Naive thymus-derived CD4-positive, alpha-beta T cell (primary cell): Measurements from ENCODE around the gene TRIO. TPM values are rescaled to one million over a fixed set of nuclear protein-coding genes. Genes with fewer than 3 reads are reported as not detected.

Source experiments
- ATAC-seq: fragments of 150-1000 bp; cut with Tn5 transposase; 2 replicates; pipeline ENCODE4 v1.10.0; 2021; ENCODE audit warnings: mild to moderate bottlenecking, moderate library complexity
- CTCF ChIA-PET: fragments of 350-600 bp; sonication (Branson Sonifier 250); formaldehyde crosslinking; loops from one replicate; lab custom pipeline; 2021; ENCODE audit warnings: antibody characterized with exemption; lab: Charles Lee
- POLR2A ChIA-PET: fragments of 350-600 bp; sonication (Branson Sonifier 250); formaldehyde crosslinking; loops from one replicate; lab custom pipeline; 2021; ENCODE audit warnings: antibody characterized with exemption, inconsistent platforms; lab: Charles Lee
- DNase-seq, 9 donors: peaks; one replicate each; pipeline versions ENCODE4 v3.0.0 to v3.0.0-alpha.2; 2020 to 2022; ENCODE audit warnings: mixed read lengths in 1 of 9
- H3K27ac ChIP-seq: one replicate; pipeline ENCODE4 v1.7.0; 2013; ENCODE audit warnings: mild to moderate bottlenecking, low read depth, low read length, moderate library complexity
- H3K27me3 ChIP-seq, 2 donors: one replicate each; pipeline ENCODE4 v1.7.0; 2013; ENCODE audit warnings: low read length in 2 of 2, mild to moderate bottlenecking in 2 of 2, moderate library complexity in 2 of 2; ENCODE audit not compliant: control insufficient read depth in 2 of 2, insufficient read depth in 2 of 2
- H3K36me3 ChIP-seq, 3 experiments: 1 replicate in 2 of 3; 2 replicates in 1 of 3; pipeline ENCODE4 v1.7.0; 2013; ENCODE audit warnings: low read length in 3 of 3, mild to moderate bottlenecking in 3 of 3, moderate library complexity in 1 of 3; ENCODE audit not compliant: insufficient read depth in 3 of 3, control insufficient read depth in 2 of 3
- H3K4me1 ChIP-seq, 2 donors: one replicate each; pipeline ENCODE4 v1.7.0; 2013; ENCODE audit warnings: low read length in 2 of 2, mild to moderate bottlenecking in 2 of 2, moderate library complexity in 1 of 2; ENCODE audit not compliant: control insufficient read depth in 2 of 2, insufficient read depth in 2 of 2
- H3K4me3 ChIP-seq: 2 replicates; pipeline ENCODE4 v1.7.0; 2013; ENCODE audit warnings: mild to moderate bottlenecking, low read length
- H3K9me3 ChIP-seq, 3 experiments: 1 replicate in 2 of 3; 2 replicates in 1 of 3; pipeline ENCODE4 v1.7.0; 2013; ENCODE audit warnings: low read length in 3 of 3; ENCODE audit not compliant: control insufficient read depth in 2 of 3
- H3K27ac Mint-ChIP-seq, 9 donors: one replicate each; pipeline ENCODE4 v1.8.0; 2020 to 2022; ENCODE audit warnings: mixed read lengths in 9 of 9, mild to moderate bottlenecking in 8 of 9, moderate library complexity in 5 of 9, inconsistent platforms in 2 of 9
- H3K27me3 Mint-ChIP-seq, 5 donors: one replicate each; pipeline ENCODE4 v1.8.0; 2021 to 2022; ENCODE audit warnings: mixed read lengths in 5 of 5, mild to moderate bottlenecking in 1 of 5
- H3K36me3 Mint-ChIP-seq, 5 donors: one replicate each; pipeline ENCODE4 v1.8.0; 2020 to 2022; ENCODE audit warnings: mixed read lengths in 5 of 5, mild to moderate bottlenecking in 3 of 5, inconsistent platforms in 1 of 5
- H3K4me1 Mint-ChIP-seq, 7 donors: one replicate each; pipeline ENCODE4 v1.8.0; 2020 to 2022; ENCODE audit warnings: mixed read lengths in 7 of 7, mild to moderate bottlenecking in 3 of 7, inconsistent platforms in 1 of 7
- H3K4me3 Mint-ChIP-seq, 10 donors: one replicate each; pipeline ENCODE4 v1.8.0; 2020 to 2022; ENCODE audit warnings: mild to moderate bottlenecking in 10 of 10, mixed read lengths in 10 of 10, moderate library complexity in 6 of 10, inconsistent platforms in 2 of 10
- H3K9me3 Mint-ChIP-seq, 11 donors: one replicate each; pipeline ENCODE4 v1.8.0; 2020 to 2022; ENCODE audit warnings: mixed read lengths in 11 of 11, mild to moderate bottlenecking in 4 of 11, inconsistent platforms in 1 of 11, moderate library complexity in 1 of 11
- intact Hi-C, 2 donors: fragments of 100-400 bp; cut with micrococcal nuclease; formaldehyde crosslinking; loops; one replicate each; pipeline ENCODE4 v1.15.1; 2023
- polyA plus RNA-seq, 2 donors: library from polyadenylated mRNA; unstranded; fragments of 300-500 nt; fragmentation: Illumina TruSeq; gene quantifications; one replicate each; pipeline ENCODE4 v1.2.3, GENCODE V29; 2021
- total RNA-seq, 6 experiments: library from RNA in 5 of 6; stranded (reverse) in 5 of 6; gene quantifications; 1 replicate in 5 of 6; 2 replicates in 1 of 6; pipeline ENCODE4 v1.2.3 and lab custom pipeline; 2021 to 2026

The TRIO gene
- total and polyA plus RNA-seq, 7 experiments from 2014 or later: 0.16 to 45.9 (median 5.7) TPM

GRCh38 chr5:14121552-14121951 lies 21.6 kb upstream of the TRIO start:
- intact Hi-C loops: no loop called here
- no peaks in the 10 kb centered on the region for H3K9me3 ChIP-seq
- Mint-ChIP-seq H3K4me1 (no peaks in the 10 kb centered on the region), H3K9me3 (peaks cover 0 to 2% (median 0%) of the 10 kb centered on the region in 11 donors), H3K27ac (no peak overlapping the region), H3K4me3 (no peak overlapping the region), H3K36me3 (no peaks in the 10 kb centered on the region), H3K27me3 (peaks cover 0 to 15% (median 4%) of the 10 kb centered on the region in 5 donors)
- no peaks in the 10 kb centered on the region for H3K4me1 ChIP-seq
- DNase-seq (no peak), ATAC-seq (no peak)
- H3K36me3 ChIP-seq: no peaks in the 10 kb centered on the region
- H3K27me3 ChIP-seq: no peaks in the 10 kb centered on the region
- POLR2A ChIA-PET: no interaction called here
- CTCF ChIA-PET: no interaction called here
- H3K4me3 ChIP-seq: no peak overlapping the region
- H3K27ac ChIP-seq: no peak overlapping the region

DNA sequence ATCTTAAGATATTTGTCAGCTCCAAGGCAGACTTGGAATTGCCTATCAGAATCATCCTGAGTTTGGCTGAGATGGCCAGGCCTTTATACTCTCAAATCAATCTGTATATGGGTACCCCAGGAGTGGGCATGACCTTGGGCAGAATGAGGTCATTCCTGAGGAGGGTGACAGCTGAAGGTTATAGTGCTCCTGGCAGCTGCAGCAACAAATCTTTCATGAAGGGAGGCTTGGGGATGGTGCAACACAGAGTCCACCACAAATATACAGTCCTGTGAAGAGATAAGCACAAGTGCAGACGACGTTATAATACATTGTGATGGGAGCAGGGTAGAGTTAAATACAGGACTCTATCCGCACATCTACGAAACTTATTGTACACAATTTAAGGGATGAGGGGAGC lies 21.1 kb upstream of the TRIO start:
- no peak for ATAC-seq
- Mint-ChIP-seq H3K27me3 (peaks cover 0 to 15% (median 4%) of the 10 kb centered on the region in 5 donors), H3K27ac (no peak overlapping the region), H3K4me3 (no peak overlapping the region), H3K36me3 (no peaks in the 10 kb centered on the region), H3K4me1 (no peaks in the 10 kb centered on the region), H3K9me3 (peaks cover 0 to 2% (median 0%) of the 10 kb centered on the region in 11 donors)
- POLR2A ChIA-PET: no interaction called here
- Histone ChIP-seq H3K9me3 (no peaks in the 10 kb centered on the region), H3K36me3 (no peaks in the 10 kb centered on the region), H3K27ac (no peak overlapping the region), H3K4me1 (no peaks in the 10 kb centered on the region), H3K4me3 (no peak overlapping the region), H3K27me3 (no peaks in the 10 kb centered on the region)
- CTCF ChIA-PET: no interaction called here
- intact Hi-C loops: no loop called here
- DNase-seq: no peak

DNA sequence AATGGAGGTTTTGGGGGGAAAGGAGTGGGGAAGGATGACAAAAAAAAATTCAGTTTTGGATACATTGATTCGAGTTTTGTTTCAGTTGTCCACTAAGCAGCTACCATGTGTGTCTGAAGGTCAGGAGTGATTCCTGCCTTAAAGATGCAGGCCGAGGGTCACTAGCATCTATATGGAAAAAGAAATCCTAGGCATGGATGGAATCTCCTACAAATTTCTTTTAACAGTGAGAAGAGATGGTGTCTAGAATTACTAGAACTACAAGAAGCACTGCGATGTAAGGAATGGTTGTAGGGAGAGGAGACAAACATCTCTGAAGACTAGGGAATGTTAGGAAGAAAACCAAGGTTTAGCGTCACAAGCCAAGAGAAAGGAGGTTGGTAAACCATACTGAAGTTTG lies 19.6 kb upstream of the TRIO start:
- no peak overlapping the region for H3K27ac ChIP-seq
- Mint-ChIP-seq H3K4me1 (no peaks in the 10 kb centered on the region), H3K36me3 (no peaks in the 10 kb centered on the region), H3K4me3 (no peak overlapping the region), H3K9me3 (peaks cover 0 to 2% (median 0%) of the 10 kb centered on the region in 11 donors), H3K27ac (no peak overlapping the region), H3K27me3 (peaks cover 0 to 9% (median 4%) of the 10 kb centered on the region in 5 donors)
- H3K4me3 ChIP-seq: no peak overlapping the region
- CTCF ChIA-PET: no interaction called here
- ATAC-seq: no peak
- no peaks in the 10 kb centered on the region for H3K36me3 ChIP-seq
- no peaks in the 10 kb centered on the region for H3K4me1 ChIP-seq
- intact Hi-C loops: no loop called here
- POLR2A ChIA-PET: no interaction called here
- DNase-seq: no peak
- no peaks in the 10 kb centered on the region for H3K27me3 ChIP-seq
- H3K9me3 ChIP-seq: no peaks in the 10 kb centered on the region

DNA sequence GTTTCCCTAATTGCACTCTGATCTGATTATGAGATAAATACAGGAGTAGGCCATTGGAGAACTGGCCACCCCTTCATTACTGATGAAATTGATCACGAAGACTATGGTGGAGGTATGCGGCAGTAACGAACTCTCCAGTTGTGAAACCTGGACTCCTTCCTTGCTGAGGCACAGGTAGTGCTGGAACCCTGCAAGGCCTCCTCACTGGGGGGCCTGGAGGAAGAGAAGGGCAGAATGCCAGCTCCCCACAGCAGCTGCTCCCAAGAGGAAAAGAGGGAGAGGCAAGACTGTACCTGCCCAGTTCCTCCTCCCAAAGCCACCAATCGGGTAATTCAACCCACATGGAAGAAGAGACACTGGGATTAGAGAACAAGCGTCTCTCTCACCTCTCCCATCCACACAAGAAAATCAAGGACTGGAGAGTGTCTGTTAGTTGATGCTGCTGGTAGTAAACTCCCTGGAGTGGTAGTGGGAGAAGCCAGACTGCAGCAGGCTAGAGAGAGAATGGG lies 19.1 kb upstream of the TRIO start:
- H3K4me3 Mint-ChIP-seq: no peak overlapping the region
- DNase-seq (no peak), ATAC-seq (no peak)
- H3K27me3 ChIP-seq: no peaks in the 10 kb centered on the region
- no peaks in the 10 kb centered on the region for H3K4me1 ChIP-seq
- no peaks in the 10 kb centered on the region for H3K36me3 Mint-ChIP-seq
- no peaks in the 10 kb centered on the region for H3K4me1 Mint-ChIP-seq
- no peaks in the 10 kb centered on the region for H3K9me3 ChIP-seq
- intact Hi-C loops: no loop called here
- ChIA-PET CTCF (no interaction called here), POLR2A (no interaction called here)
- no peaks in the 10 kb centered on the region for H3K36me3 ChIP-seq
- H3K27ac Mint-ChIP-seq: no peak overlapping the region
- peaks cover 0 to 8% (median 4%) of the 10 kb centered on the region in 5 donors for H3K27me3 Mint-ChIP-seq
- H3K27ac ChIP-seq: no peak overlapping the region
- H3K9me3 Mint-ChIP-seq: peaks cover 0 to 5% (median 0%) of the 10 kb centered on the region in 11 donors
- no peak overlapping the region for H3K4me3 ChIP-seq

DNA sequence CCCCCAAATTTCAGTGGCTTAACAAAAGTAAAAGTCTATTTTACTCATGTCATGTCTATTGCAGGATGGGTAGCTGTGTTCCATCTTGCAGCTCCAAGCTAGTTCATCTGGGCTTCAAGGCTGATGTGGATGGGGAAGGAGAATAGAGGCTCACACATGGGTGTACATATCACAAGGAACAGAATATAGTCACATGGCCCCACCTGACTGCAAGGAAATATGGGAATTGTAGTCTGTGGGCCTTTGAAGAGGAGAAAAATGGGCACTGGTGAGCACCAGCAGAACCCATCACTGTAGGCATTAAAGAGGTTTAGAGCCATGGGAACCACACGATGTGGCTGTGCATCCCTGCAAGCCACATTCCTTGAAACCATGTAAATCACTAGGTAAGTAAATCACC lies 17.9 kb upstream of the TRIO start:
- Histone ChIP-seq H3K36me3 (no peaks in the 10 kb centered on the region), H3K9me3 (no peaks in the 10 kb centered on the region), H3K27me3 (no peaks in the 10 kb centered on the region), H3K4me1 (no peaks in the 10 kb centered on the region), H3K27ac (no peak overlapping the region), H3K4me3 (no peak overlapping the region)
- ATAC-seq (no peak), DNase-seq (no peak)
- CTCF ChIA-PET: no interaction called here
- H3K4me1 Mint-ChIP-seq: no peaks in the 10 kb centered on the region
- no peaks in the 10 kb centered on the region for H3K36me3 Mint-ChIP-seq
- peaks cover 0 to 6% (median 0%) of the 10 kb centered on the region in 11 donors for H3K9me3 Mint-ChIP-seq
- POLR2A ChIA-PET: no interaction called here
- H3K4me3 Mint-ChIP-seq: no peak overlapping the region
- intact Hi-C loops: no loop called here
- peaks cover 4 to 8% (median 4%) of the 10 kb centered on the region in 5 donors for H3K27me3 Mint-ChIP-seq
- H3K27ac Mint-ChIP-seq: no peak overlapping the region

DNA sequence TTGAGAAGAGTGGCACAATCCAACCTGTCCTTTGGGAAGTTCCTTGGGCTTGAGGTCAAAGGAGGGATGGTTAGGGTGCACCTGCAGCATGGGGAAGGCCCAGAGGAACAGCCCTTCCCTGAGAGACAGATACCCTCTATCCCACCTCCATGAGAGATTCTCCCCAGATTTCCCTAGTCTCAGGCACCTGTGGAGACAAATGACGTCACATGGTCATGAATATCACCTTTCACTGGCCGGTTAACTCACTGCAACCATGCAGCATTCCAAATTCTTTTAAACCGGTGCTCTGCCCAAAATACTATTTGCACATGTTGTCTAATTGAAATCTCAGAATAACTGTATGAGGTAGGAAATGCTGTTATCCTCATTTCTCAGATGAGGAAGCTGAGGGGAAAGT lies 15.6 kb upstream of the TRIO start:
- ChIA-PET CTCF (no interaction called here), POLR2A (no interaction called here)
- Histone ChIP-seq H3K9me3 (no peaks in the 10 kb centered on the region), H3K4me1 (no peaks in the 10 kb centered on the region), H3K4me3 (no peak overlapping the region), H3K27me3 (no peaks in the 10 kb centered on the region), H3K27ac (no peak overlapping the region), H3K36me3 (no peaks in the 10 kb centered on the region)
- no peaks in the 10 kb centered on the region for H3K4me1 Mint-ChIP-seq
- DNase-seq (no peak), ATAC-seq (no peak)
- peaks cover 0 to 6% (median 0%) of the 10 kb centered on the region in 11 donors for H3K9me3 Mint-ChIP-seq
- no peak overlapping the region for H3K4me3 Mint-ChIP-seq
- peaks cover 4 to 15% (median 4%) of the 10 kb centered on the region in 5 donors for H3K27me3 Mint-ChIP-seq
- intact Hi-C loops: no loop called here
- H3K36me3 Mint-ChIP-seq: no peaks in the 10 kb centered on the region
- no peak overlapping the region for H3K27ac Mint-ChIP-seq

DNA sequence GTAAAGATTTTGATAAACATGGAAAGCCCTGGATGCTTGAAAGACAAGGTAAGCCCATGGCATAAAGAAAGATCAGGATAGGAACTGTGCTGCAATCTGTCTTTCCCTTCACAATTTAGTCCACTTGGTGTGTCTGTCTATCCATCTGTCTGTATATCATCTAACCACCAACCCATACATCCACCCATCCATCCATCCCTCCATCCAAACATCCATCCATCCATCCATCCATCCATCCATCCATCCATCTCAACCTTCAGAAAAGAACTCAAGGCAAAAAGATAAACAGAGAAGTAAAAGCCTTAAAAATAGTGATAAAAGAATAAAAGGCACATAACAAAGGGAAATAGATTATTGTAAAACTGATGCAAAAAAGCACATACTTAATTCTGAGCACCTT lies 15.1 kb upstream of the TRIO start:
- no peak overlapping the region for H3K4me3 ChIP-seq
- Mint-ChIP-seq H3K4me1 (no peaks in the 10 kb centered on the region), H3K4me3 (no peak overlapping the region), H3K27me3 (peaks cover 4 to 15% (median 4%) of the 10 kb centered on the region in 5 donors), H3K36me3 (no peaks in the 10 kb centered on the region), H3K27ac (no peak overlapping the region), H3K9me3 (peaks cover 0 to 6% (median 0%) of the 10 kb centered on the region in 11 donors)
- H3K27ac ChIP-seq: no peak overlapping the region
- no peak for ATAC-seq
- CTCF ChIA-PET: no interaction called here
- DNase-seq: no peak
- POLR2A ChIA-PET: no interaction called here
- H3K27me3 ChIP-seq: no peaks in the 10 kb centered on the region
- H3K9me3 ChIP-seq: no peaks in the 10 kb centered on the region
- intact Hi-C loops: no loop called here
- no peaks in the 10 kb centered on the region for H3K4me1 ChIP-seq
- no peaks in the 10 kb centered on the region for H3K36me3 ChIP-seq
